Stimulated activated naive CD8-positive, alpha-beta T cell treated with anti-CD3 and anti-CD28 coated beads, Interleukin-15, amount 100 ng/mL, for 72 hours (primary cell): Measurements from ENCODE around the gene ONECUT2.

ENCODE experiments used
- ATAC-seq: fragments of 150-1000 bp; cut with Tn5 transposase; 2 replicates; pipeline ENCODE4 v1.10.0; 2021; ENCODE audit warnings: mild to moderate bottlenecking, moderate library complexity
- DNase-seq, 2 donors: peaks; one replicate each; pipeline ENCODE4 v3.0.0; 2021 to 2022
- H3K27ac Mint-ChIP-seq, 2 donors: one replicate each; pipeline ENCODE4 v1.8.0; 2022; ENCODE audit warnings: mild to moderate bottlenecking in 2 of 2, mixed read lengths in 2 of 2, moderate library complexity in 2 of 2
- H3K27me3 Mint-ChIP-seq: one replicate; pipeline ENCODE4 v1.8.0; 2022; ENCODE audit warnings: mixed read lengths
- H3K4me1 Mint-ChIP-seq: one replicate; pipeline ENCODE4 v1.8.0; 2022; ENCODE audit warnings: mild to moderate bottlenecking, mixed read lengths
- H3K4me3 Mint-ChIP-seq, 2 donors: one replicate each; pipeline ENCODE4 v1.8.0; 2022; ENCODE audit warnings: mild to moderate bottlenecking in 2 of 2, mixed read lengths in 2 of 2, moderate library complexity in 1 of 2
- H3K9me3 Mint-ChIP-seq, 2 donors: one replicate each; pipeline ENCODE4 v1.8.0; 2022; ENCODE audit warnings: mixed read lengths in 2 of 2

Gene ONECUT2

DNA sequence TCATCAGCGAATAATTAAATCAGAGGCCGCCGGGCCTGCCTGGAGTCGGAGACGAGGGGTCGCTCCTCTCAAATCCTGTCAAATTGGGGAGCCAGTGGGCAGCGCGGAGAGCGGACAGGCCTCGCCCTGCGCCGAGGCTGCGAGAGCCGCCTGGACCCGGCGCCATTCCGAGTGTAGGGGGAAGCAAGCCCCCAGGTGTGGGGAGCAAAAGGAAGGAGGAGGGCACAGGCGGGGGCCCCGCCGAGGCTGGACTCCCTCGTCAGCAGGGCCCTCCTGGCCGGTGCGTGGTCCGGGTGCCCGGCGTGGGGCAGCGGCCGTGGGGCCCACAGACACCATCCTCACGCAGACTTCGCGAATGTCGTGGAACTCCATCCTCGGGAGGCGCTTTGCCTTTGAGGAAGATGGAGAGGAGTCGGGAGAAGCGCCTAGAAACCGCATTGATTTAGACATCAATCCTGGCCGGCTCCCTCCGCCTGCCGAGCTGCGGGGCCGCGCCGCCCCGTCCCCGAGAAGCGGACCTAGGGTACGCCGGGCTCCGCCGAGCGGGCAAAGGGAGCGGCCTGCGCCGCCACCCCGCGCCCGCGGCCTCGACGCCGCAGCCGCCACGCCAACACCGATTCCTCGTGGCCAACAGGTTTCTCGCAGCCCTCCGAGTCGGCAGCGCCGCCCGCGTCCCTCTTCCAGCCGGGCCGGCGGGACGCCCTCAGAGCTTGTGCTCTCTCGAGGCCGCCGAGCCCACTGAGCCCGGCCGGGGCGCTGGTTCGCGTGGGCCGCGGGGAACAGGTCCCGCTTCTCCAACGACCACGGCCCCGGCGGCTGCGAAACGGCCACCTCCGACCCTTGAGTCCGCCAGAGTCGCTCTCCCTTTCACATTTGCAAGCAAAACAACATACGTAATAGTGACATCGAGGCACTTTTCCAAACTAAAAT is 6.7 kb upstream of the ONECUT2 start:
- peaks cover 83% of the 10 kb centered on the region for H3K27me3 Mint-ChIP-seq
- peaks cover 0 to 27% of the 10 kb centered on the region in 2 donors for H3K9me3 Mint-ChIP-seq
- peak overlapping the region in 1 of 2 donors; percentile 25 for H3K27ac Mint-ChIP-seq
- H3K4me3 Mint-ChIP-seq = peak overlapping the region; percentile 62 to 70
- DNase-seq (no peak), ATAC-seq (no peak)
- H3K4me1 Mint-ChIP-seq = peaks cover 24% of the 10 kb centered on the region

DNA sequence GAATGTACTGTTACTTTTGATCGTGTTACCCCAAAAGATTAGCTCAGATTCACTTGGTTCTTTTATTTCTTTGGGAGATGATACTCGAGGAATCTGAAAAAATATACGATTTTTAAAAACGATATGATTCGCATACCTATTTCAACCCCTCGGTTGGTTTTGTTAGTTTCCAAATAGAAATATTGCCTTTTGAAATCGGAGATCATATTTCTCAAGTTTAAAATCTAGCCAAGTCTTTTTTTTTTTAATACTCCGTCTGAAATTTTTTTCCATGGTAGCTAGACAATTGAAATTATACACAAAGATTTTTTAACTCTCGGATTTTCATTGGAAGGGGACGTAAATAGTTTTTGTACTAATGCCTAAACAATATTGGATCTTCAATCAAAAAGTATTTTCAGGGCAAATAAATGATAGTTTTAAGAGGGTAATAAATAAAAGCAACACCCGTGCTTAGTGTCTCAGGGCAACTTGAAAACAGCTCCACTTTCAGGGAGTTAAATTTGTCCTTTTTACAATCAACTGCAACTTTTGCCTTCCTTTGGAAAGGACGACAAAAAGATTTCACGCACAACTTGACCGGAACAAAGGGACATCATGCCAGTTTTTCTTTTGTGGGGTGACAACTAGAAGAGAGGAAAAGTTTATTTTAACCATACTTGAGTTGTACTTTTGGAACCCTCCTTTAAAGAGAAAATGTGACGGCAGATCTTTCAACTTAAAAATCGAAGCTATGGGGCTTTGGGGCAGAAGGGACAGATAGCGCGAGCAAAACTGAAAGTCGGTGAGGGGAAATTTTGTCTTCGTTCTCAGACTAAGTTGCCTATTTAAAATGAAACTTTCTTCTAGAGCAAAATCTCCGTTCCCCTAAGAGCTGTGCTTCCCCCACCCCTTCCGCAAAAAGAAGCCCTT is 5.8 kb upstream of the ONECUT2 start:
- DNase-seq (peak; percentile 21 to 35), ATAC-seq (no peak)
- H3K9me3 Mint-ChIP-seq = peaks cover 0 to 27% of the 10 kb centered on the region in 2 donors
- peak overlapping the region; percentile 53 to 62 for H3K4me3 Mint-ChIP-seq
- peaks cover 33% of the 10 kb centered on the region for H3K4me1 Mint-ChIP-seq
- peaks cover 90% of the 10 kb centered on the region for H3K27me3 Mint-ChIP-seq
- peak overlapping the region in 1 of 2 donors; percentile 25 for H3K27ac Mint-ChIP-seq

DNA sequence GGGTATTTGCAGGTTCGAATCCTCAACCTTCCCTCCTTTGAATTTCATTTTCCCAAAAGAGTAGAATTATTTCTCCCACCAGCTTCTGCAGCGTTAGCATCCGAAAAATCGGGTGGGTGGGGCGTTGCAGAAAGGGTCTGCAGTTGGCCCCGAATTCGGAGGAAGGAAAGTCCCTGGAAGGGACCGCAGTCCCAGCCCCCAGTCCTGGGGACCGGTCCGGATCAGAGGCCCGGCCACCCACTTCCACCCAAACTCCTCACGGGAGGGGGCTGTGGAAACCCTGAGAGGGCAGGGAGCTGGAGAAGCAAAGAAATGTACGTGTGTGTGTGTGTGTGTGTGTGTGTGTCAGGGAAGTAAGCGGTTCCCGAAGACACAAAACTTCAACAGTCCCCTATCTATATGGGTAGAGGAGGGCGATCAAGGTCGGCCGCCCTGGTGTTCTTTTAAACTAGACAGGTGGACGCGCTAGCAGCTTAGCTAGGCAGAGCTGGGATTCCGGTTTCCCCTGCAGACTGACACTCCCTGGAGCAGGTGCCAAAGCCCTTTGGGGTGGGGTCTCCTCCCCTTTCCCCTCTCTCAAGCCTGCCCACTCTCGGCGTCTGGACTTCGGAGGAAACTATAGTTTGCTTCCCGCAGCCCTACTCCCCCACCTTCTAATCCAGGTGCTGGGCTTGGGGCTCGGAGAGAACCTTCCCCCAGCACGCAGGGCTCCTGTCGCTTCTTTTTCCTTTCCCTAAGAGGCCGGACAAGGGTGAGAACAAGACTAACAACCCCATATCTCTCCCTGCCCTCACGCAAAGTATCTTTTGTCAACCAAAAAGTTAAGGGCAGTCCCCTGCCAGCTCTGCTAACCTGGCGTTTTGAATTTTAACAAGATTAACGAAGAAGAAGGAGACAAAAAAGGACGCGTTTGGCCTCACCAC is 4.8 kb upstream of the ONECUT2 start:
- Mint-ChIP-seq H3K9me3 (peaks cover 0 to 26% of the 10 kb centered on the region in 2 donors), H3K4me3 (peak overlapping the region; percentile 31 to 45), H3K27ac (no peak overlapping the region), H3K27me3 (peaks cover 93% of the 10 kb centered on the region), H3K4me1 (peaks cover 36% of the 10 kb centered on the region)
- no peak for DNase-seq
- no peak for ATAC-seq

DNA sequence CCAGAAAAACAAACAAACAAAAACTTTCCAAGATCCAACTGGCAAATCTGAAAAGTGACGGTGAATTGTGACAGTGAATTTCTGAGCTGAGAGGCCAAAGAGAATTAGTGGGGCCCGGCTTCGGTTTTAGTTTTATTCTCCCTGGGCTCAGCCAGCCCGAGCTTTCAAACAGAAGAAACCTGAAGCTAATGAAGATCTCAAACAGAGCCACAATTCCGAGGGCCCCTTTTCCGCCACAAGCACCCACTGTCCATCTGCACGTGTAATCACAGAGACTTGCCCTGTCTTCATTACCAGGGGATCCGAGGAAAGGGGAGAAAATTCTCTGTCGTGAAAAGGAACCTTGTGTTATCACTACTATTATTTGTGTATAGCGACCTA is 4.2 kb upstream of the ONECUT2 start:
- no peak overlapping the region for H3K27ac Mint-ChIP-seq
- no peak overlapping the region for H3K4me3 Mint-ChIP-seq
- H3K9me3 Mint-ChIP-seq = peaks cover 0 to 22% of the 10 kb centered on the region in 2 donors
- peaks cover 39% of the 10 kb centered on the region for H3K4me1 Mint-ChIP-seq
- peaks cover 97% of the 10 kb centered on the region for H3K27me3 Mint-ChIP-seq
- DNase-seq = no peak
- no peak for ATAC-seq

GRCh38 chr18:57431467-57432080 is 3.6 kb upstream of the ONECUT2 start:
- H3K4me3 Mint-ChIP-seq = no peak overlapping the region
- H3K4me1 Mint-ChIP-seq = peaks cover 45% of the 10 kb centered on the region
- DNase-seq (no peak), ATAC-seq (no peak)
- peaks cover 0 to 22% of the 10 kb centered on the region in 2 donors for H3K9me3 Mint-ChIP-seq
- peaks cover 98% of the 10 kb centered on the region for H3K27me3 Mint-ChIP-seq
- no peak overlapping the region for H3K27ac Mint-ChIP-seq

- DNase-seq = no peak
- peaks cover 0 to 22% of the 10 kb centered on the region in 2 donors for H3K9me3 Mint-ChIP-seq
- no peak overlapping the region for H3K27ac Mint-ChIP-seq
- no peak for ATAC-seq
- peaks cover 98% of the 10 kb centered on the region for H3K27me3 Mint-ChIP-seq
- peaks cover 51% of the 10 kb centered on the region for H3K4me1 Mint-ChIP-seq
- H3K4me3 Mint-ChIP-seq = no peak overlapping the region
These were observed 3.0 kb upstream of the ONECUT2 start for GRCh38 chr18:57432140-57432539.

DNA sequence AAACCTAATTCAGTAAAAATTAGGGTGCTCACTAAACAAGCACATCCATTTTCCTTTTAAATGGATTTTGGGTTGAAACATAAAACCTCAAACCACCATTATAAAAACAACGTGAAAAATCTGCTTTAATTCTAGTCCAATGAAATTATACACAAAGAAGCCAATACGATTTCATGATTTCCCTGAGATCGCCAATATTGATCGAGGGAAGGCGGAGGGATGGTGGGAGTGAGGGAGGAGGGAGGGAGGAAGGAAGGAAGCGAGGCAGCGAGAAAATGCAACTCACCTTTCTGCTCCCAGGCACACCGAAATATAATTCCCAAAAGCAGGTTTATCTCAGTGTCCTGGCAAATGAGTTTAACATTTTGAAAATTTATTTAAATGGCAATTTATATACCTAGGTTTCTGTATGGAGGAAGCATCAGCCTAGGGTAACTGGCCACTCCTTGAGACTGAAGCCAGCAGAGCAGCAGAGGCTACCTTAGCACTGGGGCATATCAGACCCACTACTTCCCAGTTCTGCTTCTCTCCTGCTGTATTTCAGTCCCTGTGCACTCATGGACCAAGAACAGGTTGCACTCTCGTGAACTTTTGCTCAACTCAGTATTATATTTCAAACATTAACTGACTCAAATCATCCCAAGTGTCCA is 2.3 kb upstream of the ONECUT2 start:
- Mint-ChIP-seq H3K27me3 (peaks cover 98% of the 10 kb centered on the region), H3K27ac (no peak overlapping the region), H3K4me1 (peaks cover 57% of the 10 kb centered on the region), H3K4me3 (no peak overlapping the region), H3K9me3 (peaks cover 0 to 22% of the 10 kb centered on the region in 2 donors)
- DNase-seq (no peak), ATAC-seq (no peak)

GRCh38 chr18:57433482-57433881 is 1.7 kb upstream of the ONECUT2 start:
- DNase-seq (no peak), ATAC-seq (no peak)
- Mint-ChIP-seq H3K9me3 (peaks cover 0 to 22% of the 10 kb centered on the region in 2 donors), H3K4me1 (peaks cover 57% of the 10 kb centered on the region), H3K27me3 (peaks cover 98% of the 10 kb centered on the region), H3K27ac (no peak overlapping the region), H3K4me3 (no peak overlapping the region)

- Mint-ChIP-seq H3K27ac (peak overlapping the region in 1 of 2 donors; percentile 54), H3K4me3 (peak overlapping the region; percentile 68 to 76), H3K4me1 (peaks cover 60% of the 10 kb centered on the region), H3K27me3 (peaks cover 98% of the 10 kb centered on the region), H3K9me3 (peaks cover 0 to 20% of the 10 kb centered on the region in 2 donors)
- ATAC-seq (no peak), DNase-seq (no peak)
These were observed 1.1 kb upstream of the ONECUT2 start for GRCh38 chr18:57433934-57434535.

GRCh38 chr18:57435846-57436190 is 644 bp downstream of the ONECUT2 start:
- Mint-ChIP-seq H3K27ac (peak overlapping the region in 1 of 2 donors; percentile 61), H3K4me3 (peak overlapping the region; percentile 77 to 87), H3K4me1 (peaks cover 64% of the 10 kb centered on the region), H3K9me3 (peaks cover 0 to 9% of the 10 kb centered on the region in 2 donors), H3K27me3 (peaks cover 98% of the 10 kb centered on the region)
- ATAC-seq (no peak), DNase-seq (no peak)

DNA sequence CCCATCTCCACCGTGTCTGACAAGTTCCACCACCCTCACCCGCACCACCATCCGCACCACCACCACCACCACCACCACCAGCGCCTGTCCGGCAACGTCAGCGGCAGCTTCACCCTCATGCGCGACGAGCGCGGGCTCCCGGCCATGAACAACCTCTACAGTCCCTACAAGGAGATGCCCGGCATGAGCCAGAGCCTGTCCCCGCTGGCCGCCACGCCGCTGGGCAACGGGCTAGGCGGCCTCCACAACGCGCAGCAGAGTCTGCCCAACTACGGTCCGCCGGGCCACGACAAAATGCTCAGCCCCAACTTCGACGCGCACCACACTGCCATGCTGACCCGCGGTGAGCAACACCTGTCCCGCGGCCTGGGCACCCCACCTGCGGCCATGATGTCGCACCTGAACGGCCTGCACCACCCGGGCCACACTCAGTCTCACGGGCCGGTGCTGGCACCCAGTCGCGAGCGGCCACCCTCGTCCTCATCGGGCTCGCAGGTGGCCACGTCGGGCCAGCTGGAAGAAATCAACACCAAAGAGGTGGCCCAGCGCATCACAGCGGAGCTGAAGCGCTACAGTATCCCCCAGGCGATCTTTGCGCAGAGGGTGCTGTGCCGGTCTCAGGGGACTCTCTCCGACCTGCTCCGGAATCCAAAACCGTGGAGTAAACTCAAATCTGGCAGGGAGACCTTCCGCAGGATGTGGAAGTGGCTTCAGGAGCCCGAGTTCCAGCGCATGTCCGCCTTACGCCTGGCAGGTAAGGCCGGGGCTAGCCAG is 1.2 kb downstream of the ONECUT2 start:
- peaks cover 0 to 9% of the 10 kb centered on the region in 2 donors for H3K9me3 Mint-ChIP-seq
- DNase-seq (peak in 1 of 2 donors; percentile 21), ATAC-seq (no peak)
- H3K4me3 Mint-ChIP-seq = peak overlapping the region; percentile 79 to 87
- peak overlapping the region in 1 of 2 donors; percentile 61 for H3K27ac Mint-ChIP-seq
- H3K4me1 Mint-ChIP-seq = peaks cover 69% of the 10 kb centered on the region
- H3K27me3 Mint-ChIP-seq = peaks cover 98% of the 10 kb centered on the region

GRCh38 chr18:57436965-57437333 is 1.8 kb downstream of the ONECUT2 start:
- peaks cover 98% of the 10 kb centered on the region for H3K27me3 Mint-ChIP-seq
- DNase-seq = no peak
- peaks cover 73% of the 10 kb centered on the region for H3K4me1 Mint-ChIP-seq
- peaks cover 0 to 4% of the 10 kb centered on the region in 2 donors for H3K9me3 Mint-ChIP-seq
- no peak overlapping the region for H3K27ac Mint-ChIP-seq
- H3K4me3 Mint-ChIP-seq = peak overlapping the region; percentile 79 to 87
- no peak for ATAC-seq

GRCh38 chr18:57437402-57437765 is 2.2 kb downstream of the ONECUT2 start:
- Mint-ChIP-seq H3K4me1 (peaks cover 73% of the 10 kb centered on the region), H3K27ac (no peak overlapping the region), H3K9me3 (no peaks in the 10 kb centered on the region), H3K27me3 (peaks cover 98% of the 10 kb centered on the region), H3K4me3 (peak overlapping the region; percentile 79 to 87)
- ATAC-seq (no peak), DNase-seq (no peak)
